ENCODE measurements around the gene LGSN. TPM values are rescaled to one million over a fixed set of nuclear protein-coding genes. Genes with fewer than 3 reads are reported as not detected.
"Not testable (repeated sequence)": the region's sequence is repeated elsewhere in the genome, so short reads cannot be mapped to it uniquely, and the experiment has no call there.

Gene LGSN
- total and polyA plus RNA-seq, 2 donors: not detected

DNA sequence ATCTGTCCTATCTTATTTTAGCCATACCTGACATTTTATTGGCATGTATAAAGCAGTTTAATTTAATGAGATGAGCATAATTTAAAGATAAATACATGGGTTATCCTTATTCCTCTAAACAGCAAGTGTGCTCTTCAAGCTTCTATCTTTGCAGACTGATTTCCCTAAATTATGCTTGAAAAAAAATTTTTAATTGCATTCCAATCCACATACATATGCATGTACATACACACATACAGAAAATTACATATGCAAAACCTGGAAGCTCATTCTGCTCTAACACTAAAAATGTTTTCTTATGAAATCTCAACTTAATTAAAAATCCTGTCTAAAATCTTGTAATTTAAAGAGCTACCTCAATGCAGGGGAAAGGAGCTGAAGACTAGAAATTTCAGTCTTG is 73.2 kb downstream of the LGSN start:
- Histone ChIP-seq H3K27ac (ENCODE audit: low read depth) (no peak overlapping the region), H3K4me3 (ENCODE audit: low read depth, low read length) (no peak overlapping the region), H3K36me3 (ENCODE audit: insufficient read depth) (no peaks in the 10 kb centered on the region), H3K4me1 (ENCODE audit: insufficient read depth) (peaks cover 2% of the 10 kb centered on the region)
- no peak for DNase-seq (ENCODE audit: extremely low spot score)

DNA sequence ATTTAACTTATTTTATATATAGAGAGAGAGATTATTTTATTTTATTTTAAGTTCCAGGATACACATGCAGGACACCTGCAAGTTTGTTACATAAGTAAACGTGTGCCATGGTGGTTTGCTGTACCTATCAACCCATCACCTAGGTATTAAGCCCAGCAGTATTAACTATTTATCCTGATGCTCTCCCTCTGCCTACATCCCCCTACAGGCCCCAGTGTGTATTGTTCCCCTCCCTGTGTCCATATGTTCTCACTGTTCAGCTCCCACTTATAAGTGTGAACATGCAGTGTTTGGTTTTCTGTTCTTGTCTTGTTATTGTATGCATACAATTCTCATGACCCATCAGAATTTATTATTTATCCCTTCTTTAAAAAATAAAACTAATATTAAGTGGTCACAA is 73.9 kb downstream of the LGSN start:
- Histone ChIP-seq H3K27ac (ENCODE audit: low read depth) (no peak overlapping the region), H3K4me3 (ENCODE audit: low read depth, low read length) (no peak overlapping the region), H3K4me1 (ENCODE audit: insufficient read depth) (peaks cover 2% of the 10 kb centered on the region), H3K36me3 (ENCODE audit: insufficient read depth) (no peaks in the 10 kb centered on the region)
- no peak for DNase-seq (ENCODE audit: extremely low spot score)
- WGBS: 88% methylated on average over 1 of the region's 1 CpG

DNA sequence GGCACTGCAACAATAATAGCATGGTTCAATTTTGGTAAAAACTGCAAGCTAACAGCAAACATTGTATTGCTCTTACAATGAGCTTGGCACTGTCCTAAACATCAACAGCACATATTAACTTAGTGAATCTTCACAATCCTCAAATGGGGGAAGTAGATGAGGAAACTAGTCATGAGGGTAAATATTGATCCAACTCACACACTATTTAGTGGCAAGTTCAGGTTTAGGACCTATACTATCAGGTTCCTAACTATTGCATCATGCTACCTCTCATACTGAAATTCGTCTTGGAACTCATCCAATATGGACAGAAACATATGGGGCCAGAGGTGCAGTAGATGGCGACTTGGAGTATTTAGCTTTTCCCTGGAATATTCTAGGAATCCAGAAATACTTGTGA is 74.4 kb downstream of the LGSN start:
- Histone ChIP-seq H3K36me3 (ENCODE audit: insufficient read depth) (no peaks in the 10 kb centered on the region), H3K4me1 (ENCODE audit: insufficient read depth) (peaks cover 2% of the 10 kb centered on the region), H3K4me3 (ENCODE audit: low read depth, low read length) (no peak overlapping the region), H3K27ac (ENCODE audit: low read depth) (no peak overlapping the region)
- no peak for DNase-seq (ENCODE audit: extremely low spot score)
- 68% methylated on average over 2 of the region's 2 CpGs for WGBS

DNA sequence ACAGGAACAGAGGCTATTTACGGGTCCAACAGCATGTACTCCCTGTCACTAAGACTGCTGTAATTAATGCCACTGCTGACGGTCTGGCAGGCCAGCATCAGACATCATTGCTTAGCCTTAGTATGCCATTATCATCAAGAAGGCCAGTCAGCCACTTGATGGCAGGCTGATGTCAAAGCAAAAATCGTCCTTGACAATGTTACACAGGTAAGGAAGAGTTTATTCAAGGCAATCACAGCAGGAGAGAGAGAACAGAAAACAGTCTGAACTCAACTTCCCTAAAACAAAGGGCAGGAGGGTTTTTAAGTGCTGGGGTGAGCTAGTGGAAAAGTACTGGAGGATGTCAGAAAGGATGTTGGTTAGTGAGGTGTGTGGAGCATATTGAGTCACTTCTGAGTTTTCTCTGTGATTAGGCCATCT is 83.4 kb downstream of the LGSN start:
- no peak overlapping the region for H3K4me3 ChIP-seq (ENCODE audit: low read depth, low read length)
- no peaks in the 10 kb centered on the region for H3K4me1 ChIP-seq (ENCODE audit: insufficient read depth)
- no peak overlapping the region for H3K27ac ChIP-seq (ENCODE audit: low read depth)
- no peak for DNase-seq (ENCODE audit: extremely low spot score)
- no peaks in the 10 kb centered on the region for H3K36me3 ChIP-seq (ENCODE audit: insufficient read depth)
- WGBS: 58% methylated on average over 3 of the region's 3 CpGs

DNA sequence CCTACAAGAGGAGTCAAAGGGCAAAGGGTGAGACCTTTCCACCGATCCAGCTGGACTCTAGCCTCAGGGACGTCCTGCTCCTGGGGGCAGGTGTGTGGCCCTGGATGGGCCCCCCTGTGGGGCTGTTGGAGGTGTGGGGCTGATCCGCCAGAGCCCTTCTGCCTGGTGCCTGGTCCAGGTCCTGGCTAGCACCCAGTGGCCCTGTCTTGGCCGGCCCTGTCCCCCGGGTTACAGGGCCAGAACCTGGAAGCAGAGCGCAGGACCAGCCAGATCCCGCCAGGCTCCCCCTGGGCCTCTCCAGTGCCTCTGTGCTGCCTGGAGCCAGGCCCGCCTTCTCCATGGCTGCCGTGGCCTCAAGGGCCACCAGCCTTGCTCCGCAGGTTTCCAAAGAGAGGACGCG is 89.3 kb downstream of the LGSN start:
- WGBS: 84% methylated on average over 12 of the region's 12 CpGs
- H3K27ac ChIP-seq (ENCODE audit: low read depth); H3K4me1 ChIP-seq (ENCODE audit: insufficient read depth); H3K36me3 ChIP-seq (ENCODE audit: insufficient read depth); H3K4me3 ChIP-seq (ENCODE audit: low read depth, low read length); DNase-seq (ENCODE audit: extremely low spot score): not testable (repeated sequence)

DNA sequence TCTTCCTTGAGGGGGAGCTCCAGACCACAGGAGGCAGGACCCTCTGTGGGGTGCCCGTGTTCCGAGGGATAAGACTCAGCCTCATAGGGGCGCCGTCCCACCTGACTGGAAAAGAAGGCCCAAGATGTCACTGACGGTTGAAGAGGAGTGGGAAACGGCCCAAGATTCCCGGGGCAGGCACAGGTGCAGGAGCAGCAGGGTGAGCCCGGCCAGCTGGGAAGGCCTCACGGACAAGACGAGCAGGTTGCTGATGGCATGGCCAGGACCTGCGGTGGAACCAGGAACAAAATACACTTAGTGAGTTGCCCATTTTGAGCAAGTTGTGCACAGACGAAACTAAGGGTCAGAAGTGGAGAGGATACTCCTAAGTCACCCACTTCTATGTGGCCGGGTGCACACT is 89.8 kb downstream of the LGSN start:
- H3K4me3 ChIP-seq (ENCODE audit: low read depth, low read length); H3K36me3 ChIP-seq (ENCODE audit: insufficient read depth); H3K4me1 ChIP-seq (ENCODE audit: insufficient read depth); H3K27ac ChIP-seq (ENCODE audit: low read depth); DNase-seq (ENCODE audit: extremely low spot score): not testable (repeated sequence)
- 91% methylated on average over 13 of the region's 13 CpGs for WGBS

DNA sequence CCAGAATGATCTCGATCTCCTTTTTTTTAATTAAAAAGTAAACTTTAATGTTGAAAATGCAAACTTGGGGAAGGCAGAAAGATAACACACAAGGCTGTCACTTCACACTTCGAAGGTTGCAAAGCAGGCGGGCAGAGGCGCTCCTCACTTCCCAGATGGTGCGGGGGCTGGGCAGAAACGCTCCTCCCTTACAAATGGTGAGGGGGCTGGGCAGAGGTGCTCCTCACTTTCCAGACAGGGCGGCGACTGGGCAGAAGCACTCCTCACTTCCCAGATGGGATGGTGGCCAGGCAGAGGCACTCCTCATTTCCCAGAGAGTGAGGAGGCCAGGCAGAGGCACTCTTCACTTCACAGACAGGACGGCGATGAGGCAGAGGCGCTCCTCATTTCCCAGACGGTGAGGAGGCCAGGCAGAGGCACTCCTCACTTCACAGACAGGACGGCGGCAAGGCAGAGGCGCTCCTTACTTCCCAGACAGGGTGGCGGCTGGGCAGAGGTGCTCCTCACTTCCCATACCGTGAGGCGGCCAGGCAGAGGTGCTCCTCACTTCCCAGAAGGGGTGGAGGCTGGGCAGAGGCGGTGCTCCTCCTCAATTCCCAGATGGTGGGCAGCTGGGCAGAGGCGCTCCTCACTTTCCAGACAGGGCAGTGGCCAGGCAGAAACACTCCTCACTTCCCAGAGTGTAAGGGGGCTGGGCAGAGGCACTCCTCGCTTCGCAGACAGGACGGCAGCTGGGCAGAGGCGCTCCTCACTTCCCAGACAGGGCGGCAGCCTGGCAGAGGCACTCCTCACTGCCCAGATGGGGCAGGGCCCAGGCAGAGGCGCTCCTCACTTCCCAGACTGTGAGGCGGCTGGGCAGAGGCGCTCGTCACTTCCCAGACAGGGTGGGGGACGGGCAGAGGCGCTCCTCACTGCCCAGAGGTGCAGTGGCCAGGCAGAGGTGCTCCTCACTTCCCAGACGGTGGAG is 91.6 kb downstream of the LGSN start:
- 92% methylated on average over 32 of the region's 32 CpGs for WGBS
- H3K27ac ChIP-seq (ENCODE audit: low read depth); H3K4me3 ChIP-seq (ENCODE audit: low read depth, low read length); DNase-seq (ENCODE audit: extremely low spot score); H3K4me1 ChIP-seq (ENCODE audit: insufficient read depth); H3K36me3 ChIP-seq (ENCODE audit: insufficient read depth): not testable (repeated sequence)

DNA sequence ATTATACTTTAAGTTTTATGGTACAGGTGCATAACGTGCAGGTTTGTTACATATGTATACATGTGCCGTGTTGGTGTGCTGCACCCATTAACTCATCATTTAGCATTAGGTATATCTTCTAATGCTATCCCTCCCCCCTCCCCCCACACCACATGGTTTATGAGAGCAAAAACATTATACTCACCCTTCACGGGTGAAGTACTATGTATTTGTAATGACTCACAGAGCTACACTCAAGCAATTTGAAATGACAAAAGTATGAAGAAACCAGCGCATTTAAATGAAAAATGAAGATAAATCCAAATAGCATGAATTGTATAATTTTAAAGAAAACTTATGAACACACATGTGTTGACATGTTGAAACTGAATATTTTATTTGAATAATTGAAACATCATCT is 93.8 kb downstream of the LGSN start:
- H3K27ac ChIP-seq (ENCODE audit: low read depth); H3K4me3 ChIP-seq (ENCODE audit: low read depth, low read length); H3K4me1 ChIP-seq (ENCODE audit: insufficient read depth); DNase-seq (ENCODE audit: extremely low spot score); H3K36me3 ChIP-seq (ENCODE audit: insufficient read depth): not testable (repeated sequence)
- WGBS: 58% methylated on average over 4 of the region's 4 CpGs

Small RNA genes lying within 50 kb of the gene (small RNA-seq; reads per million reads assigned to genes)
- gene SPTLC1P3: not detected

Other genes with a start within 250 kb of the LGSN start
- 0.21 TPM for gene FKBP1C, start 108.5 kb downstream of the LGSN start, total RNA-seq
- 1.7 TPM for gene FKBP1C, start 108.5 kb downstream of the LGSN start, polyA plus RNA-seq

Measured in urinary bladder (tissue), 4 donors.